C4-2B (cell line): ENCODE results near the gene FARP2.

Experiments
- H3K27ac ChIP-seq: fragments of 450-650 bp; 2 replicates; pipeline ENCODE4 v1.5.1; 2017
- ZFX ChIP-seq: fragments of 450-650 bp; IDR thresholded peaks from 2 replicates; pipeline ENCODE4 v1.6.1; 2017
- TF ChIP-seq, protein P1 (sequence below): fragments of 450-650 bp; conservative IDR thresholded peaks from 2 replicates; pipeline ENCODE4 v1.5.1; 2017; ENCODE audit warnings: mild to moderate bottlenecking

The FARP2 gene

DNA sequence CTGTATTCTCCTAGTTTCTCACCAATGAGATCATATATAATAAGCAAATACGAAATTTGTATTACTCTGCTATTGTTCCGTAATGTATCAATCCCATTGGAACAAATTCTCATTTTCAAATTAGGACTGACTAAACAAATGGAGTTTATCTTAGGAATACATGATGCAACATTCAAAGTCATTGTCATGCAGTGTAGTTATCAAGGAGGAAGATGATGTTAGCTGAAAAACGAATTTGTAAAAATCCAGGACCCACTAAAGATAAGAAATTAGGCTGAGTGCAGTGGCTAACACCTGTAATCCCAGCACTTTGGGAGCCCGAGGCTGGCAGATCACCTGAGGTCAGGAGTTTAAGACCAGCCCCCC, 25.5 kb upstream of the FARP2 start:
- TF ChIP-seq ZFX, result no peak
- TF ChIP-seq, protein P1, sequence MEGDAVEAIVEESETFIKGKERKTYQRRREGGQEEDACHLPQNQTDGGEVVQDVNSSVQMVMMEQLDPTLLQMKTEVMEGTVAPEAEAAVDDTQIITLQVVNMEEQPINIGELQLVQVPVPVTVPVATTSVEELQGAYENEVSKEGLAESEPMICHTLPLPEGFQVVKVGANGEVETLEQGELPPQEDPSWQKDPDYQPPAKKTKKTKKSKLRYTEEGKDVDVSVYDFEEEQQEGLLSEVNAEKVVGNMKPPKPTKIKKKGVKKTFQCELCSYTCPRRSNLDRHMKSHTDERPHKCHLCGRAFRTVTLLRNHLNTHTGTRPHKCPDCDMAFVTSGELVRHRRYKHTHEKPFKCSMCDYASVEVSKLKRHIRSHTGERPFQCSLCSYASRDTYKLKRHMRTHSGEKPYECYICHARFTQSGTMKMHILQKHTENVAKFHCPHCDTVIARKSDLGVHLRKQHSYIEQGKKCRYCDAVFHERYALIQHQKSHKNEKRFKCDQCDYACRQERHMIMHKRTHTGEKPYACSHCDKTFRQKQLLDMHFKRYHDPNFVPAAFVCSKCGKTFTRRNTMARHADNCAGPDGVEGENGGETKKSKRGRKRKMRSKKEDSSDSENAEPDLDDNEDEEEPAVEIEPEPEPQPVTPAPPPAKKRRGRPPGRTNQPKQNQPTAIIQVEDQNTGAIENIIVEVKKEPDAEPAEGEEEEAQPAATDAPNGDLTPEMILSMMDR, result no peak
- no peak overlapping the region; the same call in 1 of the 2 replicates for H3K27ac ChIP-seq

GRCh38 chr2:241334813-241335212, 21.3 kb upstream of the FARP2 start:
- TF ChIP-seq ZFX, result no peak
- TF ChIP-seq, protein P1, result no peak
- H3K27ac ChIP-seq, result no peak overlapping the region

GRCh38 chr2:241339839-241340630, 16.1 kb upstream of the FARP2 start:
- TF ChIP-seq, protein P1, result no peak
- no peak for TF ChIP-seq ZFX
- no peak overlapping the region for H3K27ac ChIP-seq

DNA sequence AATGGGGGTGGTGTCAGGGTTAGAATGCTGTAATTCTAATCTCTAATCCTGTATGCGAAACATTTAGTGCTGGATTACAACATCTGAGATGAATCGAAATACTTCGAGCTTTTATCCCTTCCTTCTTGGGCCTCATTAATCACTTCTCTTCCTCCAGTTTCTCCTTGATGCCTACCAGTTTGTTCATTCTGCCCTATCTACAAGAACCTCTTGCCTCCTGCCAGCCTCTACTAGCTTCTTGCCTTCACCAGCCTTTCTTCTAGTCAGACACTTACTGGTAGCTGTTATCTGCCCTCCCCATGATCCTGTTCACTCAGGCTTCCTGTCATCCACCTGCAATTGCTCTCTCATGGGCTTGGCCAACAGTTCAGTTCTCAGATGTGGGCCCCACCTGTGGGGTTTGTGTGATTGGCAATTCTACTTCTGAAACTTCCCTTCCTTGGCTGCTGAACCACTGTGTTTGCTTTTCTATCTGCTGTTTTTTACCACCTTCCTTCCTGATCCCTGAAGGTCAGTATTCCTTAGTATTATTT, 15.4 kb upstream of the FARP2 start:
- no peak overlapping the region for H3K27ac ChIP-seq
- no peak for TF ChIP-seq ZFX
- TF ChIP-seq, protein P1, result no peak

DNA sequence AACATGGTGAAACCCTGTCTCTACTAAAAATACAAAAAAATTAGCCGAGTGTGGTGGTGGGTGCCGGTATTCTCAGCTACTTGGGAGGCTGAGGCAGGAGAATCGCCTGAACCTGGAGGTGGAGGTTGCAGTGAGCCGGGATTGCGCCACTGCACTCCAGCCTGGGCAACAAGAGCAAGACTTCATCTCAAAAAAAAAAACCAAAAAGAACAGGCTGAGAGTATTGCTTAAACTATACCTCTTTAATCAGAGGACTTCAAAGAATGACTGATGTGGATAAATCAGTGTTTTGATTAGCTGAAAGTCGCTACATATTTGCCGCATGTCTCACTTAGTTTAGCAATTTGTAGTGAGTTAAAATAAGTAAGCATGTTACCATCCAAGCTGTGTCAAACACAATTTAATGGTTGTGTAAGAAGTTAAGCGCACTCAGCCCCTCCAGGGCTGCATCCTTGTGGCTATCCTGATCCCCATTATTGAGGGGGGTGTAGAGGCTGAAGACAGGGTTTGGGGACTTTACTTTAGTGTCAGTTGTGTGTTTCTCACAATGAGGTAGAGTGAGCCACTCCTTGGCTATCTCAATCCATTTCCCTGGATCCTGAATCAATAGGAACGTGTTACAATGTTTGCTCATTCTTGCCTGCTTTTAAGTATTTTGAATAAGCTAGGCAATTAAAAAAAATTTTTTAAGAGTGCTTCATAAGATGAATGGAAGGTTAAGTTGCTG, 11.0 kb upstream of the FARP2 start:
- TF ChIP-seq ZFX, result no peak
- TF ChIP-seq, protein P1, result no peak
- H3K27ac ChIP-seq, result no peak overlapping the region

DNA sequence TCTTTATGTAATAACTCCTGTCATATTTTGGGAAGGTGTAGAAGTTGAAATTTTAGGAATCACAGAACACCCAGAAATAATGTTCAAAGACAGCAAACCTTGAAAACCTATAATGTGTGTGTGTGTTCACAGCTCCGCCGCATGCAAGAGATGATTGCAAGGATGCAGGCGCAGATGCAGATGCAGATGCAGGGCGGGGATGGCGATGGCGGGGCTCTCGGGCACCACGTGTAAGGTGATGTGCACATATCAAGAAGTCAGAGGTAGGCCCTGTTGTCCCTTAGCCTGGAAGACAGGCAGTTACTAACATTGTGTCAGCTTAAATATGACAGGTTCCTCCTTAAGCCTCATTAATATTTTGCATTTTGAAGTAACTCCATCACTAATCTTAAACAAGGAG, 6.1 kb upstream of the FARP2 start:
- no peak overlapping the region for H3K27ac ChIP-seq
- TF ChIP-seq, protein P1, result no peak
- TF ChIP-seq ZFX, result no peak

GRCh38 chr2:241350530-241350877, 5.6 kb upstream of the FARP2 start:
- TF ChIP-seq, protein P1, result no peak
- H3K27ac ChIP-seq, result peak overlapping the region; percentile 51; the same call in 1 of the 2 replicates
